Testis (tissue), 3 donors: Measurements from ENCODE around the gene ZNF524. TPM values are rescaled to one million over a fixed set of nuclear protein-coding genes. Genes with fewer than 3 reads are reported as not detected.

Experiments used
- DNase-seq: peaks from one replicate; pipeline ENCODE4 v3.0.0-alpha.2; 2019
- H3K27ac ChIP-seq, 2 donors: fragments of 200-600 bp; sonication (generic); one replicate each; pipeline ENCODE4 v1.5.1; 2019
- H3K27me3 ChIP-seq: fragments of 200-600 bp; sonication (generic); one replicate; pipeline ENCODE4 v1.5.1; 2019
- H3K36me3 ChIP-seq: fragments of 200-600 bp; sonication (generic); one replicate; pipeline ENCODE4 v1.5.1; 2017; ENCODE audit warnings: low read depth; ENCODE audit errors: missing control alignments
- H3K4me1 ChIP-seq: fragments of 200-600 bp; sonication (generic); one replicate; pipeline ENCODE4 v1.5.1; 2019
- H3K4me3 ChIP-seq, 2 donors: fragments of 200-600 bp; sonication (generic); one replicate each; pipeline ENCODE4 v1.5.1; 2017 to 2019
- H3K9me3 ChIP-seq: fragments of 200-600 bp; sonication (generic); one replicate; pipeline ENCODE4 v1.5.1; 2017
- POLR2A ChIP-seq: fragments of 450-650 bp; IDR thresholded peaks from one replicate; pipeline ENCODE4 v1.6.1; 2017; ENCODE audit warnings: antibody characterized with exemption, mild to moderate bottlenecking, moderate library complexity
- WGBS, 2 donors: methylation state at CpG; one replicate each; pipeline ENCODE4 v1.1.5; 2018; 5-methylcytosine and 5-hydroxymethylcytosine counted together
- intact Hi-C: fragments of 100-400 bp; cut with DNase I; formaldehyde crosslinking; loops from one replicate; pipeline ENCODE4 v1.15.1; 2023; ENCODE audit warnings: low total_unique reads
- polyA plus RNA-seq: library from polyadenylated mRNA; stranded (reverse); fragments of 350-450 nt; fragmentation: Illumina TruSeq; extraction: RNeasy Lipid Tissue Mini Kit (QIAGEN cat#74804); gene quantifications from one replicate; pipeline ENCODE4 v1.2.3, GENCODE V29; 2014; ENCODE audit warnings: low read depth, low replicate concordance; ENCODE audit not compliant: insufficient read depth
- total RNA-seq, 2 donors: library from RNA; depleted of rRNA; stranded (reverse); fragments of >200 nt; gene quantifications; one replicate each; pipeline ENCODE4 v1.2.3, GENCODE V29; 2016
- TF ChIP-seq, protein P1 (sequence below), 3 experiments: fragments of 450-650 bp in 2 of 3; fragments of 200-600 bp in 1 of 3; sonication (generic) in 1 of 3; IDR thresholded peaks; one replicate each; pipeline ENCODE4 v1.5.1; 2016 to 2019; ENCODE audit warnings: antibody characterized with exemption in 3 of 3, mild to moderate bottlenecking in 2 of 3, moderate library complexity in 1 of 3

ZNF524 gene
- total and polyA plus RNA-seq, 3 donors from 2014 or later, result 8.5 to 29.4 (median 25.0) TPM

DNA sequence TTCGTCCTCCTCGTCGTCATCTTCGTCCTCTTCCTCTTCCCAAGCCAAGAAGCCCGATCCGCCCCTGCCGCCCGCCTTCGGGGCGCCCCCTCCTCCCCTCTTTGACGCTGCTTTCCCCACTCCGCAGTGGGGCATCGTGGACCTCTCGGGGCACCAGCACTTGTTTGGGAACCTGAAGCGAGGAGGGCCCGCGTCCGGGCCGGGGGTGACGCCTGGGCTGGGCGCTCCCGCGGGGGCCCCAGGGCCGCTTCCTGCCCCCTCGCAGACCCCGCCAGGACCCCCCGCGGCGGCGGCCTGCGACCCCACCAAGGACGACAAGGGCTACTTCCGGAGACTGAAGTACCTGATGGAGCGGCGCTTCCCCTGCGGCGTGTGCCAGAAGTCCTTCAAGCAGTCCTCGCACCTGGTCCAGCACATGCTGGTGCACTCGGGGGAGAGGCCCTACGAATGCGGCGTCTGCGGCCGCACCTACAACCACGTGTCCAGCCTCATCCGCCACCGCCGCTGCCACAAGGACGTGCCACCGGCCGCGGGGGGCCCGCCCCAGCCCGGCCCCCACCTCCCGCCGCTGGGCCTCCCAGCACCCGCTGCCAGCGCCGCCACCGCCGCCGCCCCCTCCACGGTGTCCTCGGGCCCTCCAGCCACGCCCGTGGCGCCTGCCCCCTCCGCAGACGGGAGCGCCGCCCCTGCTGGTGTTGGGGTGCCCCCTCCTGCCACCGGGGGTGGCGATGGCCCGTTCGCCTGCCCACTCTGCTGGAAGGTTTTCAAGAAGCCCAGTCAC lies 14.0 kb downstream of the ZNF524 start:
- Histone ChIP-seq H3K9me3 (no peaks in the 10 kb centered on the region), H3K4me1 (peaks cover 12% of the 10 kb centered on the region), H3K4me3 (no peak overlapping the region), H3K36me3 (no peaks in the 10 kb centered on the region), H3K27me3 (no peaks in the 10 kb centered on the region), H3K27ac (no peak overlapping the region)
- TF ChIP-seq POLR2A, result no peak
- TF ChIP-seq, protein P1, sequence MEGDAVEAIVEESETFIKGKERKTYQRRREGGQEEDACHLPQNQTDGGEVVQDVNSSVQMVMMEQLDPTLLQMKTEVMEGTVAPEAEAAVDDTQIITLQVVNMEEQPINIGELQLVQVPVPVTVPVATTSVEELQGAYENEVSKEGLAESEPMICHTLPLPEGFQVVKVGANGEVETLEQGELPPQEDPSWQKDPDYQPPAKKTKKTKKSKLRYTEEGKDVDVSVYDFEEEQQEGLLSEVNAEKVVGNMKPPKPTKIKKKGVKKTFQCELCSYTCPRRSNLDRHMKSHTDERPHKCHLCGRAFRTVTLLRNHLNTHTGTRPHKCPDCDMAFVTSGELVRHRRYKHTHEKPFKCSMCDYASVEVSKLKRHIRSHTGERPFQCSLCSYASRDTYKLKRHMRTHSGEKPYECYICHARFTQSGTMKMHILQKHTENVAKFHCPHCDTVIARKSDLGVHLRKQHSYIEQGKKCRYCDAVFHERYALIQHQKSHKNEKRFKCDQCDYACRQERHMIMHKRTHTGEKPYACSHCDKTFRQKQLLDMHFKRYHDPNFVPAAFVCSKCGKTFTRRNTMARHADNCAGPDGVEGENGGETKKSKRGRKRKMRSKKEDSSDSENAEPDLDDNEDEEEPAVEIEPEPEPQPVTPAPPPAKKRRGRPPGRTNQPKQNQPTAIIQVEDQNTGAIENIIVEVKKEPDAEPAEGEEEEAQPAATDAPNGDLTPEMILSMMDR (IDR thresholded peaks at IDR 0.05), result no peak
- DNase-seq, result no peak
- intact Hi-C loops, result no loop called here
- WGBS, 2 donors, result 72 to 82% methylated on average over 50 to 67 of the region's 75 CpGs

DNA sequence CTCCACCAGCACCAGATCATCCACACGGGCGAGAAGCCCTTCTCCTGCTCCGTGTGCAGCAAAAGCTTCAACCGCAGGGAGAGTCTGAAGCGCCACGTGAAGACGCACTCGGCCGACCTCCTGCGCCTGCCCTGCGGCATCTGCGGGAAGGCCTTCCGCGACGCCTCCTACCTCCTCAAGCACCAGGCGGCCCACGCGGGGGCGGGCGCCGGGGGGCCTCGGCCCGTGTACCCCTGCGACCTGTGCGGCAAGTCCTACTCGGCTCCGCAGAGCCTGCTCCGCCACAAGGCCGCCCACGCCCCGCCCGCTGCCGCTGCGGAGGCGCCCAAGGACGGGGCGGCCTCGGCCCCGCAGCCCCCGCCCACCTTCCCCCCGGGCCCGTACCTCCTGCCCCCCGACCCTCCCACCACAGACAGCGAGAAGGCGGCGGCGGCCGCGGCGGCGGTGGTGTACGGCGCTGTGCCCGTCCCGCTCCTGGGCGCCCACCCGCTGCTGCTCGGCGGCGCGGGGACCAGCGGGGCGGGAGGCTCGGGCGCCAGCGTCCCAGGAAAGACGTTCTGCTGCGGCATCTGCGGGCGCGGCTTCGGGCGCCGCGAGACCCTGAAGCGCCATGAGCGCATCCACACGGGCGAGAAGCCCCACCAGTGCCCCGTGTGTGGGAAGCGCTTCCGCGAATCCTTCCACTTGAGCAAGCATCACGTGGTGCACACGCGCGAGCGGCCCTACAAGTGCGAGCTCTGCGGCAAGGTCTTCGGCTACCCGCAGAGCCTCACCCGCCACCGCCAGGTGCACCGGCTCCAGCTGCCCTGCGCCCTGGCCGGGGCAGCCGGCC lies 14.8 kb downstream of the ZNF524 start:
- no peak overlapping the region for H3K27ac ChIP-seq
- peaks cover 12% of the 10 kb centered on the region for H3K4me1 ChIP-seq
- TF ChIP-seq POLR2A, result no peak
- TF ChIP-seq, protein P1 (IDR thresholded peaks at IDR 0.05), result no peak
- no peak for DNase-seq
- H3K36me3 ChIP-seq, result no peaks in the 10 kb centered on the region
- no peaks in the 10 kb centered on the region for H3K9me3 ChIP-seq
- peak overlapping the region in 1 of 2 donors; percentile 29 for H3K4me3 ChIP-seq
- intact Hi-C loops, result no loop called here
- H3K27me3 ChIP-seq, result no peaks in the 10 kb centered on the region
- WGBS, 2 donors, result 74 to 93% methylated on average over 6 to 79 of the region's 98 CpGs

DNA sequence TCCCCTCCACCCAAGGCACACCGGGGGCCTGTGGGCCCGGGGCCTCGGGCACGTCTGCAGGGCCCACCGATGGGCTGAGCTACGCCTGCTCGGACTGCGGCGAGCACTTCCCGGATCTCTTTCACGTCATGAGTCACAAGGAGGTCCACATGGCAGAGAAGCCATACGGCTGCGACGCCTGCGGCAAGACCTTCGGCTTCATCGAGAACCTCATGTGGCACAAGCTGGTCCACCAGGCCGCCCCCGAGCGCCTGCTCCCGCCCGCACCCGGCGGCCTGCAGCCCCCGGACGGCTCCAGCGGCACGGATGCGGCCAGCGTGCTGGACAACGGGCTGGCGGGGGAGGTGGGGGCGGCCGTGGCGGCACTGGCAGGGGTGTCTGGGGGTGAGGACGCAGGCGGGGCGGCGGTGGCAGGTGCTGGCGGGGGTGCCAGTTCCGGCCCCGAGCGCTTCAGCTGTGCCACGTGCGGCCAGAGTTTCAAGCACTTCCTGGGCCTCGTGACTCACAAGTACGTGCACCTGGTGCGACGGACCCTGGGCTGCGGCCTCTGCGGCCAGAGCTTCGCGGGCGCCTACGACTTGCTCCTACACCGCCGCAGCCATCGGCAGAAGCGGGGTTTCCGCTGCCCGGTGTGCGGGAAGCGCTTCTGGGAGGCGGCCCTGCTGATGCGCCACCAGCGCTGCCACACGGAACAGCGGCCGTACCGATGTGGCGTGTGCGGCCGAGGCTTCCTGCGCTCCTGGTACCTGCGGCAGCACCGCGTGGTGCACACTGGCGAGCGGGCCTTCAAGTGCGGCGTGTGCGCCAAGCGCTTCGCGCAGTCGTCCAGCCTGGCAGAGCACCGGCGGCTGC lies 15.7 kb downstream of the ZNF524 start:
- intact Hi-C loops, result no loop called here
- H3K4me3 ChIP-seq, result peak overlapping the region in 1 of 2 donors; percentile 29
- H3K36me3 ChIP-seq, result no peaks in the 10 kb centered on the region
- no peaks in the 10 kb centered on the region for H3K27me3 ChIP-seq
- DNase-seq, result no peak
- no peak for TF ChIP-seq POLR2A
- TF ChIP-seq, protein P1 (IDR thresholded peaks at IDR 0.05), result no peak
- WGBS, 2 donors, result 84 to 86% methylated on average over 38 to 85 of the region's 88 CpGs
- no peaks in the 10 kb centered on the region for H3K9me3 ChIP-seq
- no peak overlapping the region for H3K27ac ChIP-seq
- peaks cover 12% of the 10 kb centered on the region for H3K4me1 ChIP-seq

DNA sequence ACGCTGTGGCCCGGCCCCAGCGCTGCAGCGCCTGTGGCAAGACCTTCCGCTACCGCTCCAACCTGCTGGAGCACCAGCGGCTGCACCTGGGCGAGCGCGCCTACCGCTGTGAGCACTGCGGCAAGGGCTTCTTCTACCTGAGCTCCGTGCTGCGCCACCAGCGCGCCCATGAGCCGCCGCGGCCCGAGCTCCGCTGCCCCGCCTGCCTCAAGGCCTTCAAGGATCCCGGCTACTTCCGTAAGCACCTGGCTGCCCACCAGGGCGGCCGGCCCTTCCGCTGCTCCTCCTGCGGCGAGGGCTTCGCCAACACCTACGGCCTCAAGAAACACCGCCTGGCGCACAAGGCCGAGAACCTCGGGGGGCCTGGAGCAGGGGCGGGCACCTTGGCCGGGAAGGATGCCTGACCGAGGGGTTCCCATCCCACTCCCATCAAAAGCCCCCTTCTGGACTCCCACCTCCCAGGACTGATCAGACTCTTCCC lies 16.3 kb downstream of the ZNF524 start:
- H3K36me3 ChIP-seq, result no peaks in the 10 kb centered on the region
- no peak for DNase-seq
- H3K4me1 ChIP-seq, result peaks cover 6% of the 10 kb centered on the region
- WGBS, 2 donors, result 75 to 90% methylated on average over 19 to 35 of the region's 38 CpGs
- H3K4me3 ChIP-seq, result peak overlapping the region in 1 of 2 donors; percentile 29
- no peaks in the 10 kb centered on the region for H3K9me3 ChIP-seq
- intact Hi-C loops, result no loop called here
- TF ChIP-seq, protein P1 (IDR thresholded peaks at IDR 0.05), result no peak
- no peak for TF ChIP-seq POLR2A
- no peaks in the 10 kb centered on the region for H3K27me3 ChIP-seq
- H3K27ac ChIP-seq, result no peak overlapping the region
